ENCODE data around the gene EMILIN2. TPM values are rescaled to one million over a fixed set of nuclear protein-coding genes. Genes with fewer than 3 reads are reported as not detected.

Gene EMILIN2
- 32.0 and 36.0 TPM in 2 replicates for total RNA-seq

DNA sequence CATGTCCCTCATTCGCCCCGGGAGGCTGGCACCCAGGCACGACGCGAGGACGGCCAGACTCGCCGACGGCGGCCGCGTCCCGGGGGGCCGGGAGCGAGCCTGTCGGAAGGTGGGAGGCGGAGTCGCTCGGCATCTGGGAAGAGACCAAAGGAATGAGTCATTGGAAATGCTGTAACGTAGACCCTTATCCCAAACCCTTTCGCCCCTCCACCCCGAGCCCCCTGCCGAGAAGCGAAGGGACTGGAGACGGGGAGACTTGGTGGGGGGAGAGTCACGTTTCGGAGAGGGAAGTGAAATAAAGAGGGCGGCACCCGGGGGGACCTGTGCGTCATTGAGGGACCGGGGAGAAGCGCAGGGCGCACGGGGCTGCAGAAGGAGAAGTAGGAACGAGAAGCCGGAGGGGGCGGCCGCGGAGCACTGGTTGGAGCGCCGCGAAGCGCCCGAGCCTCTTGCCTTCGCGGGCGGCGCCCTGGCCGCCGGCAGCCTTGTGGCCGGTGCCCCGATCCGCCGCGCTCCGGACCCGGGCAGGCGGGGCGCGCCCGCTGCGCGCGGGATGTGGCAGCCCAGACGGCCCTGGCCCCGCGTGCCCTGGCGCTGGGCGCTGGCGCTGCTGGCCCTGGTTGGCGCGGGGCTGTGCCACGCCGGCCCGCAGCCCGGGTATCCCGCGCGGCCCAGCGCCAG lies at the start of gene EMILIN2:
TSS of gene EMILIN2 (plus strand) at position 371 of the 681 bp plus-strand sequence. CDS start at position 554, 183 bp downstream.

Other genes with a start within 250 kb of the EMILIN2 start
- 35.6 and 49.7 TPM in 2 replicates for gene SMCHD1, start 191.3 kb upstream of the EMILIN2 start, total RNA-seq
- 21.7 and 29.3 TPM in 2 replicates for gene LPIN2, start 166.1 kb downstream of the EMILIN2 start, total RNA-seq